ENCODE measurements around the gene STATH. TPM values are rescaled to one million over a fixed set of nuclear protein-coding genes. Genes with fewer than 3 reads are reported as not detected.

Gene STATH, protein sequence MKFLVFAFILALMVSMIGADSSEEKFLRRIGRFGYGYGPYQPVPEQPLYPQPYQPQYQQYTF
- total RNA-seq (ENCODE audit: low replicate concordance): 0.15 TPM in 1 of 2 replicates, not detected in the other

DNA sequence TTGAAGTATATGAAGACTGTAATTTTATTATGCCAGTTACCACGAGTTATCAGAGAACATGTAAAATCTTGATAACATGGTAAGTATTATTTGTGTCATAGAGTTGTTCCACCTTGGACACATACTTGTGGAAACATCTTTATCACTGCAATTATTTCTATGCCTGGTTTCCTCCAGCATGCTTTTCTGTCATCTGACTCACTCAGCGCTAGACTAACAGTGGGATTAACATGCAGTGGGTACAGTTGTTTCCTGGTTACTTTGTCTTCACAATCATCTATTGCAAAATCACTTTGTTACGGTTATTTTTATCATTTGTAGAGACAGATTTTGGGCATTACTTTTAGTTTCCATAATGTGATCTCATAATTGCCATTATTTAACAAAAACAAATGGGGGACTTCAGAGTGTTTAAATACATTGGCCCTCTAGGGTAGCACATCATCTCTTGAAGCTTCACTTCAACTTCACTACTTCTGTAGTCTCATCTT is at the start of gene STATH:
Gene STATH, plus strand, starts transcription at position 441 of the 491 bp plus-strand sequence. CDS start 2,472 bp downstream, outside the sequence.

GRCh38 chr4:69965628-69966027 is 30.1 kb upstream of the STATH start, which contains the start of gene CSN2:
TSS of gene CSN2 (minus strand) at chr4:69965728. CDS start at chr4:69960995, 4,733 bp downstream.

GRCh38 chr4:70028159-70028558 is 32.4 kb downstream of the STATH start, which contains the start of gene HTN3:
TSS of gene HTN3 (plus strand) at chr4:70028459. CDS start at chr4:70030741, 2,282 bp downstream.

GRCh38 chr4:70050138-70050537 is 54.4 kb downstream of the STATH start, which contains the start of gene HTN1:
TSS of gene HTN1 (plus strand) at chr4:70050438. CDS start at chr4:70053077, 2,639 bp downstream.

Other genes with a start within 250 kb of the STATH start
- under 0.01 and 13.7 TPM in 2 replicates for gene SULT1B1, start 235.3 kb upstream of the STATH start, total RNA-seq (ENCODE audit: low replicate concordance)
- gene SULT1E1, start 135.8 kb upstream of the STATH start, total RNA-seq (ENCODE audit: low replicate concordance): 0.12 and 291 TPM in 2 replicates
- not detected in 2 replicates for gene CSN1S1, start 64.9 kb upstream of the STATH start, total RNA-seq (ENCODE audit: low replicate concordance)
- not detected in 2 replicates for gene CSN2, start 30.2 kb upstream of the STATH start, total RNA-seq (ENCODE audit: low replicate concordance)
- gene HTN3, start 32.5 kb downstream of the STATH start, total RNA-seq (ENCODE audit: low replicate concordance): not detected in 2 replicates
- gene HTN1, start 54.5 kb downstream of the STATH start, total RNA-seq (ENCODE audit: low replicate concordance): not detected in 2 replicates
- not detected in 2 replicates for gene PRR27, start 158.3 kb downstream of the STATH start, total RNA-seq (ENCODE audit: low replicate concordance)
- not detected in 2 replicates for gene ODAM, start 199.8 kb downstream of the STATH start, total RNA-seq (ENCODE audit: low replicate concordance)
- gene FDCSP, start 230.2 kb downstream of the STATH start, total RNA-seq (ENCODE audit: low replicate concordance): not detected in 2 replicates
- gene CSN3, start 246.6 kb downstream of the STATH start, total RNA-seq (ENCODE audit: low replicate concordance): not detected in 2 replicates